Mesothelial cell of epicardium (in vitro differentiated cells): ENCODE data around the gene MAP7. TPM values are rescaled to one million over a fixed set of nuclear protein-coding genes. Genes with fewer than 3 reads are reported as not detected.

Experiments used
- DNase-seq, 2 experiments: peaks; one replicate each; pipeline ENCODE4 v3.0.0; 2021; ENCODE audit warnings: low spot score in 2 of 2; ENCODE audit not compliant: unreplicated experiment in 2 of 2
- H3K27ac Mint-ChIP-seq: 2 replicates; pipeline ENCODE4 v1.8.0; 2021; ENCODE audit warnings: mixed read lengths
- H3K27me3 Mint-ChIP-seq: 2 replicates; pipeline ENCODE4 v1.8.0; 2021; ENCODE audit warnings: low read depth, mixed read lengths
- H3K36me3 Mint-ChIP-seq: 2 replicates; pipeline ENCODE4 v1.8.0; 2021; ENCODE audit warnings: mixed read lengths
- H3K4me1 Mint-ChIP-seq: 2 replicates; pipeline ENCODE4 v1.8.0; 2021; ENCODE audit warnings: mixed read lengths
- H3K4me3 Mint-ChIP-seq: 2 replicates; pipeline ENCODE4 v1.8.0; 2021; ENCODE audit warnings: mild to moderate bottlenecking, moderate library complexity, mixed read lengths
- H3K9me3 Mint-ChIP-seq: 2 replicates; pipeline ENCODE4 v1.8.0; 2021; ENCODE audit warnings: mixed read lengths
- total RNA-seq: library from RNA; stranded (reverse); gene quantifications from 3 replicates; pipeline ENCODE4 v1.2.1, GENCODE V29; 2021
- TF ChIP-seq, protein P1 (sequence below): fragments of 200-600 bp; sonication (generic); IDR thresholded peaks from one replicate; pipeline ENCODE4 v1.5.0; 2021; ENCODE audit warnings: antibody characterized with exemption; ENCODE audit not compliant: unreplicated experiment

MAP7 gene
- total RNA-seq, 1 donor from 2014 or later = 15.1 TPM

DNA sequence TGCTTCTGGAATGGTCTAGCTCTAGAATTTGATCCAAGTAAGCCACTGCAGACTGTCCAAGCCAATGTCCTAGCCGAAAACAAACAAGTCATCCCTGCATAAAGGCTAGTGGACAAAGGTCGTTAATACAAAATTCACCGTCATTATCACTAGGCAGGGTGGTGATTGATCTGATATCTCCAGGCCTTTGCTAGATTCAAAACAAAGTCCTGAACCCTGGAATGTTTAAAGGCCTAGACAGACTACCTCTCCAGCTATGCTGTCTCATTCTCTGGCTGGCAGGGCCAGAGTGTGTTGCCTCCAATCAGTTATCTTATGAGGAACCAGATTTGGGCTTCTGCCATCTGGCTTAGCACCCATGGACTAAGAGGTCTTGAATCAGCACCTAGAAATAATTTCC is 38.3 kb downstream of the MAP7 start:
- no peak overlapping the region for H3K27ac Mint-ChIP-seq
- H3K27me3 Mint-ChIP-seq = no peaks in the 10 kb centered on the region
- no peaks in the 10 kb centered on the region for H3K9me3 Mint-ChIP-seq
- TF ChIP-seq, protein P1, sequence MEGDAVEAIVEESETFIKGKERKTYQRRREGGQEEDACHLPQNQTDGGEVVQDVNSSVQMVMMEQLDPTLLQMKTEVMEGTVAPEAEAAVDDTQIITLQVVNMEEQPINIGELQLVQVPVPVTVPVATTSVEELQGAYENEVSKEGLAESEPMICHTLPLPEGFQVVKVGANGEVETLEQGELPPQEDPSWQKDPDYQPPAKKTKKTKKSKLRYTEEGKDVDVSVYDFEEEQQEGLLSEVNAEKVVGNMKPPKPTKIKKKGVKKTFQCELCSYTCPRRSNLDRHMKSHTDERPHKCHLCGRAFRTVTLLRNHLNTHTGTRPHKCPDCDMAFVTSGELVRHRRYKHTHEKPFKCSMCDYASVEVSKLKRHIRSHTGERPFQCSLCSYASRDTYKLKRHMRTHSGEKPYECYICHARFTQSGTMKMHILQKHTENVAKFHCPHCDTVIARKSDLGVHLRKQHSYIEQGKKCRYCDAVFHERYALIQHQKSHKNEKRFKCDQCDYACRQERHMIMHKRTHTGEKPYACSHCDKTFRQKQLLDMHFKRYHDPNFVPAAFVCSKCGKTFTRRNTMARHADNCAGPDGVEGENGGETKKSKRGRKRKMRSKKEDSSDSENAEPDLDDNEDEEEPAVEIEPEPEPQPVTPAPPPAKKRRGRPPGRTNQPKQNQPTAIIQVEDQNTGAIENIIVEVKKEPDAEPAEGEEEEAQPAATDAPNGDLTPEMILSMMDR = no peak
- no peak overlapping the region for H3K4me3 Mint-ChIP-seq
- H3K36me3 Mint-ChIP-seq = peaks cover 10% of the 10 kb centered on the region
- DNase-seq = no peak
- peaks cover 14% of the 10 kb centered on the region for H3K4me1 Mint-ChIP-seq

DNA sequence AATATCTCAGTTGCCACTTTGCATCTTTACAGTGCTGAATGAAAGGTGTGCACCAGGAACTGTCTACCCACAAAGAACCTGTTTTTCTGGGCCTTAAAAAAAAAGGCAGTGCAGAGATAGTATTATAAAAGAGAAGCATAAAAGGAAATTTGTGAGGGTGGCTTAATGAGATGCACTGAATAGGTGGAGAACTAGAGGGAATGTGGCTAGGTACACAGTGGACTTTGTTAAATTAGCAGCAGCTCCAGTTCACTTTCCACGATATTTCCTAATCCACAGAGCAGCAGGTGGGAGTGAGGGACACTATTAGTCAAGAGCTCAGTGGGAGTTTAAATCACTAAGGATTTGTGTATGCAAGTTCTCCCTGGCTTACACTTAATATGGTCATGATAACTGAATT is 38.8 kb downstream of the MAP7 start:
- Mint-ChIP-seq H3K27me3 (no peaks in the 10 kb centered on the region), H3K4me3 (no peak overlapping the region), H3K36me3 (peaks cover 10% of the 10 kb centered on the region), H3K27ac (peak overlapping the region; percentile 59), H3K9me3 (no peaks in the 10 kb centered on the region), H3K4me1 (peaks cover 14% of the 10 kb centered on the region)
- TF ChIP-seq, protein P1 = no peak
- no peak for DNase-seq

DNA sequence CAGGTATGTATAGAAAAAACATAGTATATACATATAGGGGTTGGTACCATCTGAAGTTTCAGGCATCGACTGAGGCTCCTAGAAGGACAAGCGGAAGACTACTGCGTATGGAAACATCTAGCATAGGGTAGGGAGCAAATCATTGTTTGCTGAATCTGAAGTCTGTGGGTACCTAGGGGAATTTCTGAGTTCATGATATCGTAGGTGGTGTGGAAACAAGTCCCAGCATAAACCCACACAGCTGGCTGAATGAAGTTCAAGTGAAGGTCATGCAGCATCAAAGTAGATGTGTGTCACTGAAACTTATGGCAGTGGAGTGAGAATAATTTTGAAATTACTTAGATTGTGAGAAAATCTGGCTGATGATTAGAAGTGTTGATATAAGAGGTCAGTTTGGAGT is 39.4 kb downstream of the MAP7 start:
- Mint-ChIP-seq H3K36me3 (peaks cover 10% of the 10 kb centered on the region), H3K4me3 (no peak overlapping the region), H3K4me1 (peaks cover 14% of the 10 kb centered on the region), H3K27ac (peak overlapping the region; percentile 14), H3K27me3 (no peaks in the 10 kb centered on the region), H3K9me3 (no peaks in the 10 kb centered on the region)
- TF ChIP-seq, protein P1 = no peak
- DNase-seq = no peak

DNA sequence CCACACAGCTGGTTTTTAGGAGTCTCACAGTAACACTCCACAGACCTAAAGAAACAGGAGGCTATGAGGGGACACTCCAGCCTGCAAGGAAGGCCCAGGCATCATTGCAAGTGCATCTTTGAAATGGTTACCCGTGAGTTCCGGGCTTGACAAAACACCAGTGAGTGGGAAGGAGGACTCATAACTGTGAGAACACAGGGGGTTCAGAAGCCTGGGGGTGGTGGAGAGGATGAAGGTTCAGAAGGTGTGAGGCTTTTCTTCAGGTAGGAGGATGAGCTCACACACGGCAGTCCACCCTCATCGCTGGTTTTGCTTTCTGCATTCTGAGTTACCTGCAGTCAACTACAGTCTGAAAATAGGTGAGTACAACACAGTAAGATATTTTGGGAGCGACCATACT is 39.9 kb downstream of the MAP7 start:
- Mint-ChIP-seq H3K4me1 (peaks cover 14% of the 10 kb centered on the region), H3K27me3 (no peaks in the 10 kb centered on the region), H3K27ac (no peak overlapping the region), H3K9me3 (no peaks in the 10 kb centered on the region), H3K36me3 (peaks cover 10% of the 10 kb centered on the region), H3K4me3 (no peak overlapping the region)
- no peak for DNase-seq
- TF ChIP-seq, protein P1 = no peak

DNA sequence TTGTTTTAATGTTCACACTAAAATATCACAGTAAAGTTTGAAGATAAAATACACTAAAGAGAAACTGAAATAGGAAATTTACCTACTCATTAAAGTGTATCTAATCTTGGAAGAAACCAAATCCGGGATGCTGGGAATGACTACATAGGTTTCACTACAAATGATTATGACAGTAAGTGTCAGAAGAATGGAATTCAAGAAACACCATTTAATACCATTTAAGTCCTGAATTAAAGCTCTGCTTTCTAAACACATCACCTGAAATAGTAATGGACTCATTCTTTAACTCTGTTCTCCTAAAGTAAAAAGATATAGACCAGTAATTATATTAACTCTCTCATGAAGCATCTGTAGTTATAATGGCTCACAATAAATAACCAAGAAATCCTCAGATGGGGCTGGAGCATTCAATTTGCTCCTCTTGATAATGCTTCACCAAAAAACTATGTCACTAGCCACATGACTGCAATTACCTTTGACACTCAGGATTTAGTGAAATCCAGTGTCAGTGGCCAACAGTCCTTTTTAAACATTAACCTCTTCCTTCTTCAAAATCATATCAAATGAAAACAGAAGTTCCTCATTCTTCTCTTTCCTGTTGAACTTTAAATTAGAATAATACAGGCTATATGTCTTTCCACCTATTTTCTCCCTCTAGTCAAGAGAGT is 41.4 kb downstream of the MAP7 start:
- H3K36me3 Mint-ChIP-seq = peaks cover 1% of the 10 kb centered on the region
- H3K4me3 Mint-ChIP-seq = no peak overlapping the region
- no peak for DNase-seq
- no peaks in the 10 kb centered on the region for H3K27me3 Mint-ChIP-seq
- TF ChIP-seq, protein P1 = no peak
- no peaks in the 10 kb centered on the region for H3K9me3 Mint-ChIP-seq
- peaks cover 14% of the 10 kb centered on the region for H3K4me1 Mint-ChIP-seq
- no peak overlapping the region for H3K27ac Mint-ChIP-seq
